Measurements from ENCODE around the gene MBNL2. TPM values are rescaled to one million over a fixed set of nuclear protein-coding genes. Genes with fewer than 3 reads are reported as not detected.

MBNL2 gene
- total and polyA plus RNA-seq, 2 of the 4 experiments (the other 2 are of a cell fraction): 26.9 to 103 TPM

DNA sequence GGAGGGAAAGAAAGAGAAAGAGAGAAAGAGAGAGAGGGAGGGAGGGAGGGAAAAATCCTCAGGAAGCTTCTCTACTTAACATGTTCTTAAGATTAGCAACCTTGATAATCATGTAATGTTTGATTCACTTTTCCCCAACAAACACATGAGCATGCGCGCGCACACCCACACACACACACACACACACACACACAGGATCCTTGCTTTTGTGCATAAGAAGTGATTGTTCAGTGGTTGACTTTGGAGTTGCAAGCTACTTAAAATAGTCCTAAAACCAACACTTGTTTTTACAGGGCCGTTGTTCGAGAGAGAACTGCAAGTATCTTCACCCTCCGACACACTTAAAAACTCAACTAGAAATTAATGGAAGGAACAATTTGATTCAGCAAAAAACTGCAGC, 111.8 kb downstream of the MBNL2 start:
- Histone ChIP-seq H3K4me2 (ENCODE audit: low read depth, low read length) (no peak overlapping the region), H2BK15ac (ENCODE audit: low read depth, low read length) (no peak overlapping the region), H3K27ac (ENCODE audit: insufficient read depth, low read length) (no peak overlapping the region), H4K91ac (ENCODE audit: insufficient read depth, low read depth, low read length) (no peak overlapping the region), H2AK9ac (replicated peaks; ENCODE audit: low read depth, low read length, poor library complexity) (no peak overlapping the region), H3K9ac (ENCODE audit: low read depth, low read length) (no peak overlapping the region), H2AFZ (replicated peaks; ENCODE audit: low read length, poor library complexity) (no peak overlapping the region), H3K56ac (ENCODE audit: extremely low read depth, insufficient read depth, low read length) (no peak overlapping the region), H3K4ac (ENCODE audit: low read depth, low read length) (no peak overlapping the region), H3K79me1 (ENCODE audit: low read depth in 1 of 2, low read length in 2 of 2) (peaks cover 29 to 83% of the 10 kb centered on the region in 2 experiments), H3K4me1 (ENCODE audit: control insufficient read depth, insufficient read depth, low read length) (peaks cover 7% of the 10 kb centered on the region), H3K9me3 (ENCODE audit: control insufficient read depth, insufficient read depth, low read length) (no peaks in the 10 kb centered on the region), H3K23ac (ENCODE audit: low read depth, low read length) (no peak overlapping the region), H2BK5ac (ENCODE audit: low read depth, low read length, poor library complexity, severe bottlenecking) (no peak overlapping the region), H3K14ac (replicated peaks; ENCODE audit: low read depth, low read length) (no peak overlapping the region), H3K18ac (ENCODE audit: low read depth, low read length) (no peak overlapping the region), H3K27me3 (ENCODE audit: control insufficient read depth, insufficient read depth, low read length) (no peaks in the 10 kb centered on the region), H2AK5ac (ENCODE audit: low read depth, low read length) (no peak overlapping the region), H4K20me1 (ENCODE audit: insufficient read depth, low read length) (peaks cover 4% of the 10 kb centered on the region; the same call in 1 of the 2 replicates), H2BK120ac (ENCODE audit: low read depth, low read length) (no peak overlapping the region), H2BK20ac (ENCODE audit: low read depth, low read length) (no peak overlapping the region), H4K8ac (ENCODE audit: low read depth in 2 of 2, low read length in 2 of 2) (no peak overlapping the region), H3K4me3 (ENCODE audit: insufficient read depth, low read depth, low read length) (no peak overlapping the region), H4K5ac (ENCODE audit: low read depth, low read length) (no peak overlapping the region), H3K36me3 (ENCODE audit: control insufficient read depth, insufficient read depth, low read length) (peaks cover 19% of the 10 kb centered on the region), H3K9me1 (ENCODE audit: insufficient read depth, low read length) (peaks cover 33% of the 10 kb centered on the region)
- ChIA-PET CTCF (interaction anchor here (0.7 to 1.0 kb wide), 2 partner anchors 32 to 1989 kb away, joined by 3 to 4 read pairs; no protein-coding TSS in a partner anchor), POLR2A (ENCODE audit: unreplicated experiment) (interaction anchor here (1.2 kb wide), 1 partner anchor 112 kb away, joined by 4 read pairs; the partner anchor contains the start of gene MBNL2)
- WGBS, 2 experiments (ENCODE audit: extremely low coverage in 2 of 2, insufficient read length in 1 of 2): no CpG with 5 or more reads among the region's 6 CpGs
- intact Hi-C loops (cut with micrococcal nuclease): no loop called here
- DNase-seq: no peak
- dilution Hi-C loops (cut with HindIII; ENCODE audit: low sequenced_read_pairs, unreplicated experiment): no loop called here
- in situ Hi-C loops (cut with MboI; ENCODE audit: low sequenced_read_pairs): no loop called here
- no peak for ATAC-seq (ENCODE audit: low read depth)
- TF ChIP-seq, protein P1, sequence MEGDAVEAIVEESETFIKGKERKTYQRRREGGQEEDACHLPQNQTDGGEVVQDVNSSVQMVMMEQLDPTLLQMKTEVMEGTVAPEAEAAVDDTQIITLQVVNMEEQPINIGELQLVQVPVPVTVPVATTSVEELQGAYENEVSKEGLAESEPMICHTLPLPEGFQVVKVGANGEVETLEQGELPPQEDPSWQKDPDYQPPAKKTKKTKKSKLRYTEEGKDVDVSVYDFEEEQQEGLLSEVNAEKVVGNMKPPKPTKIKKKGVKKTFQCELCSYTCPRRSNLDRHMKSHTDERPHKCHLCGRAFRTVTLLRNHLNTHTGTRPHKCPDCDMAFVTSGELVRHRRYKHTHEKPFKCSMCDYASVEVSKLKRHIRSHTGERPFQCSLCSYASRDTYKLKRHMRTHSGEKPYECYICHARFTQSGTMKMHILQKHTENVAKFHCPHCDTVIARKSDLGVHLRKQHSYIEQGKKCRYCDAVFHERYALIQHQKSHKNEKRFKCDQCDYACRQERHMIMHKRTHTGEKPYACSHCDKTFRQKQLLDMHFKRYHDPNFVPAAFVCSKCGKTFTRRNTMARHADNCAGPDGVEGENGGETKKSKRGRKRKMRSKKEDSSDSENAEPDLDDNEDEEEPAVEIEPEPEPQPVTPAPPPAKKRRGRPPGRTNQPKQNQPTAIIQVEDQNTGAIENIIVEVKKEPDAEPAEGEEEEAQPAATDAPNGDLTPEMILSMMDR (conservative IDR thresholded peaks at IDR 0.05; ENCODE audit: low read depth, low read length): no peak
- BruUV-seq (replicated peaks): no TSS peak

All from IMR-90 (cell line).